Kidney epithelial cell (primary cell): ENCODE data around the gene TBX4. TPM values are rescaled to one million over a fixed set of nuclear protein-coding genes. Genes with fewer than 3 reads are reported as not detected.
"Not testable (repeated sequence)": the region's sequence is repeated elsewhere in the genome, so short reads cannot be mapped to it uniquely, and the experiment has no call there.

ENCODE experiments used
- DNase-seq: peaks from one replicate; pipeline ENCODE4 v3.0.0-alpha.2; 2010; ENCODE audit warnings: low read depth
- H3K27me3 ChIP-seq: 2 replicates; pipeline ENCODE4 v1.6.0; 2011; ENCODE audit warnings: low read length; ENCODE audit not compliant: control insufficient read depth, insufficient read depth
- H3K36me3 ChIP-seq: 2 replicates; pipeline ENCODE4 v1.5.1; 2011; ENCODE audit warnings: low read length; ENCODE audit not compliant: control insufficient read depth, insufficient read depth
- H3K4me3 ChIP-seq: 2 replicates; pipeline ENCODE4 v1.5.1; 2011; ENCODE audit warnings: low read depth, mild to moderate bottlenecking, control low read depth, low read length
- CTCF ChIP-seq: IDR thresholded peaks from 2 replicates; pipeline ENCODE4 v1.5.1; 2011; ENCODE audit warnings: mild to moderate bottlenecking, moderate library complexity, low read length, control low read depth, inconsistent platforms; ENCODE audit not compliant: insufficient read depth, poor library complexity, severe bottlenecking
- total RNA-seq: library from RNA; depleted of rRNA; stranded (reverse); fragments of >200 nt; gene quantifications from 2 replicates; pipeline ENCODE4 v1.2.3, GENCODE V29; 2015

TBX4 gene
- total RNA-seq, 1 donor from 2014 or later = not detected

GRCh38 chr17:61489719-61490490, 37.7 kb downstream of the TBX4 start:
- DNase-seq = no peak
- no peak for TF ChIP-seq CTCF
- Histone ChIP-seq H3K4me3 (no peak overlapping the region), H3K36me3 (no peaks in the 10 kb centered on the region), H3K27me3 (peaks cover 21% of the 10 kb centered on the region)

DNA sequence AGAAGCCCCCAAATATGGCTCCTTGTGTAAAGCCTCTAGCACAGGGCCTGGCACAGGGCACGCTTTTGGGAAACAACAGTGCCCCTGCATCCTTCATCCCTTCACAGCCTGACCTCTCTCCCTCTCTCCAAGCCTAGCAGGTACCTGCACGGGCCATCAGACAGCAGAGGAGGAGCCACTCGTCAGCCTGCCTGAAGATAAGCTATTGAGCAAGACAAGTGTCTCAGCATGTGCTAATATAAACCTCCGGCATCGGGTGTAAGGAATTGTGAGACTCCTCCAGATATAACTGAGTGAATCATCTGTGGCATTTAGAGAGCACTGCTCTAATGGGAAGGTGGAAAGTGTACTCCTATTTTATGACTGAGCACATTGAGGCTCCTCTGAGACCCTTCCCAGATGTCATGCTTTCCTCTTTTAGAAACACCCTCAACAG, 38.3 kb downstream of the TBX4 start:
- no peak for DNase-seq

DNA sequence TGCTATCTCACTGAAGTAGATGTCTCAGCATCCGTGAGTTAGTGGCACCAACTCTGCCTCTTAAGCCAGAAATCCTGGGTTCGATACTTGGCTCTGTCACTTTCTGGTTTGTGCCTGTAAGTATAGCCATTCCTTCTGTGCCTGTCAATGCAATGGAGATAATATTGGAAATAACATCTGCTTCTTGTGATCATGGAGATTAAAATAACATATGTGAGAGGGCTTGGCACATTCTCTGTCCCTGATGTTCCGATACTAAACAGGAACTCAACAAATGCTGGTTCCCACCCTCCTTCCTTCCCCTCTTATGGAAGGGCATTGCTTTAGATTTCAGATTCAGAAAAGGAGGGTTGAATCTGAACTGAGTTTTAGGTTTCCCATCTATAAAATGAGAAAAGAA, 39.8 kb downstream of the TBX4 start:
- DNase-seq = no peak
- no peak for TF ChIP-seq CTCF
- Histone ChIP-seq H3K36me3 (no peaks in the 10 kb centered on the region), H3K4me3 (no peak overlapping the region), H3K27me3 (peaks cover 9% of the 10 kb centered on the region)

More for the DNA sequence above, 38.3 kb downstream of the TBX4 start:
- Histone ChIP-seq H3K27me3 (peaks cover 20% of the 10 kb centered on the region), H3K36me3 (no peaks in the 10 kb centered on the region), H3K4me3 (no peak overlapping the region)
- TF ChIP-seq CTCF = no peak

GRCh38 chr17:61492759-61493526, 40.7 kb downstream of the TBX4 start:
- Histone ChIP-seq H3K27me3 (peaks cover 4% of the 10 kb centered on the region), H3K4me3 (no peak overlapping the region), H3K36me3 (no peaks in the 10 kb centered on the region)
- peak; percentile 11 for TF ChIP-seq CTCF
- DNase-seq = no peak

DNA sequence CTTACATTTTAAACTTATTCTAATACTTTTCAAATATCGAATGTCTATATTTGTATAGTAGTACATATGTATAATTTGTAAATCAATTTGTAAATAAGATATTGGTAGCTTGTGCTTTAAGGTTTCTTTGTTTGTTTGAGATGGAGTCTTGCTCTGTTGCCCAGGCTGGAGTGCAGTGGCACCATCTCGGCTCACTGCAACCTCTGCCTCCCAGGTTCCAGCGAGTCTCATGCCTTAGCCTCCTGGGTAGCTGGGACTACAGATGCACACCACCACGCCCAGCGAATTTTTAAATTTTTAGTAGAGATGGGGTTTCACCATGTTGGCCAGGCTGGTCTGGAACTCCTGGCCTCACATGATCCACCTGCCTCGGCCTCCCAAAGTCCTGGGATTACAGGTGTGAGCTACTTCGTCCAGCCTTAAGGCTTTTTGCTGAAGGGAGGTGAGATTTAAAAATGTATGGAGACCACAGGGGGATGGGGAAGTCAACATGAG, 41.7 kb downstream of the TBX4 start:
- H3K4me3 ChIP-seq, H3K27me3 ChIP-seq, H3K36me3 ChIP-seq, DNase-seq: not testable (repeated sequence)
